Measurements from ENCODE around the gene KAT2B. TPM values are rescaled to one million over a fixed set of nuclear protein-coding genes. Genes with fewer than 3 reads are reported as not detected.

The KAT2B gene
- total RNA-seq, 1 experiment from 2014 or later, result 0.57 TPM

GRCh38 chr3:20108869-20109268 lies 68.6 kb downstream of the KAT2B start:
- in situ Hi-C loops (cut with HindIII; ENCODE audit: low pct_unique_long_range_greater_than_20kb, low sequenced_read_pairs), result no loop called here
- DNase-seq (ENCODE audit: low read depth), result no peak

- in situ Hi-C loops (cut with HindIII; ENCODE audit: low pct_unique_long_range_greater_than_20kb, low sequenced_read_pairs), result no loop called here
- DNase-seq (ENCODE audit: low read depth), result no peak
Observed at GRCh38 chr3:20110826-20111225, 70.6 kb downstream of the KAT2B start.

GRCh38 chr3:20111836-20112235 lies 71.6 kb downstream of the KAT2B start:
- peak; percentile 22 for DNase-seq (ENCODE audit: low read depth)

GRCh38 chr3:20121088-20121487 lies 80.8 kb downstream of the KAT2B start:
- no peak for DNase-seq (ENCODE audit: low read depth)
- in situ Hi-C loops (cut with HindIII; ENCODE audit: low pct_unique_long_range_greater_than_20kb, low sequenced_read_pairs), result no loop called here

More at GRCh38 chr3:20111836-20112235, 71.6 kb downstream of the KAT2B start:
- in situ Hi-C loops (cut with HindIII; ENCODE audit: low pct_unique_long_range_greater_than_20kb, low sequenced_read_pairs), result no loop called here

- no peak for DNase-seq (ENCODE audit: low read depth)
- in situ Hi-C loops (cut with HindIII; ENCODE audit: low pct_unique_long_range_greater_than_20kb, low sequenced_read_pairs), result no loop called here
Observed at GRCh38 chr3:20123131-20123652, 82.9 kb downstream of the KAT2B start.

GRCh38 chr3:20125289-20125688 lies 85.0 kb downstream of the KAT2B start:
- DNase-seq (ENCODE audit: low read depth), result no peak
- in situ Hi-C loops (cut with HindIII; ENCODE audit: low pct_unique_long_range_greater_than_20kb, low sequenced_read_pairs), result no loop called here

GRCh38 chr3:20125897-20126296 lies 85.7 kb downstream of the KAT2B start:
- in situ Hi-C loops (cut with HindIII; ENCODE audit: low pct_unique_long_range_greater_than_20kb, low sequenced_read_pairs), result no loop called here
- no peak for DNase-seq (ENCODE audit: low read depth)

GRCh38 chr3:20128358-20128757 lies 88.1 kb downstream of the KAT2B start:
- DNase-seq (ENCODE audit: low read depth), result no peak
- in situ Hi-C loops (cut with HindIII; ENCODE audit: low pct_unique_long_range_greater_than_20kb, low sequenced_read_pairs), result no loop called here

- in situ Hi-C loops (cut with HindIII; ENCODE audit: low pct_unique_long_range_greater_than_20kb, low sequenced_read_pairs), result no loop called here
- no peak for DNase-seq (ENCODE audit: low read depth)
Observed at GRCh38 chr3:20130106-20130505, 89.9 kb downstream of the KAT2B start.

GRCh38 chr3:20136231-20136630 lies 96.0 kb downstream of the KAT2B start:
- no peak for DNase-seq (ENCODE audit: low read depth)
- in situ Hi-C loops (cut with HindIII; ENCODE audit: low pct_unique_long_range_greater_than_20kb, low sequenced_read_pairs), result no loop called here

GRCh38 chr3:20137647-20138046 lies 97.4 kb downstream of the KAT2B start:
- in situ Hi-C loops (cut with HindIII; ENCODE audit: low pct_unique_long_range_greater_than_20kb, low sequenced_read_pairs), result no loop called here
- DNase-seq (ENCODE audit: low read depth), result no peak

GRCh38 chr3:20140881-20141280 lies 100.6 kb downstream of the KAT2B start:
- no peak for DNase-seq (ENCODE audit: low read depth)
- in situ Hi-C loops (cut with HindIII; ENCODE audit: low pct_unique_long_range_greater_than_20kb, low sequenced_read_pairs), result no loop called here

GRCh38 chr3:20141316-20141715 lies 101.1 kb downstream of the KAT2B start:
- in situ Hi-C loops (cut with HindIII; ENCODE audit: low pct_unique_long_range_greater_than_20kb, low sequenced_read_pairs), result no loop called here
- no peak for DNase-seq (ENCODE audit: low read depth)

GRCh38 chr3:20141851-20142250 lies 101.6 kb downstream of the KAT2B start:
- no peak for DNase-seq (ENCODE audit: low read depth)

GRCh38 chr3:20142517-20142916 lies 102.3 kb downstream of the KAT2B start:
- in situ Hi-C loops (cut with HindIII; ENCODE audit: low pct_unique_long_range_greater_than_20kb, low sequenced_read_pairs), result no loop called here
- DNase-seq (ENCODE audit: low read depth), result no peak

More at GRCh38 chr3:20141851-20142250, 101.6 kb downstream of the KAT2B start:
- in situ Hi-C loops (cut with HindIII; ENCODE audit: low pct_unique_long_range_greater_than_20kb, low sequenced_read_pairs), result no loop called here

GRCh38 chr3:20143519-20143918 lies 103.3 kb downstream of the KAT2B start:
- no peak for DNase-seq (ENCODE audit: low read depth)
- in situ Hi-C loops (cut with HindIII; ENCODE audit: low pct_unique_long_range_greater_than_20kb, low sequenced_read_pairs), result no loop called here

GRCh38 chr3:20145874-20146273 lies 105.6 kb downstream of the KAT2B start:
- no peak for DNase-seq (ENCODE audit: low read depth)
- in situ Hi-C loops (cut with HindIII; ENCODE audit: low pct_unique_long_range_greater_than_20kb, low sequenced_read_pairs), result no loop called here

GRCh38 chr3:20146301-20146700 lies 106.1 kb downstream of the KAT2B start:
- no peak for DNase-seq (ENCODE audit: low read depth)
- in situ Hi-C loops (cut with HindIII; ENCODE audit: low pct_unique_long_range_greater_than_20kb, low sequenced_read_pairs), result no loop called here

- in situ Hi-C loops (cut with HindIII; ENCODE audit: low pct_unique_long_range_greater_than_20kb, low sequenced_read_pairs), result no loop called here
- no peak for DNase-seq (ENCODE audit: low read depth)
Observed at GRCh38 chr3:20147361-20147760, 107.1 kb downstream of the KAT2B start.

GRCh38 chr3:20148466-20148865 lies 108.2 kb downstream of the KAT2B start:
- no peak for DNase-seq (ENCODE audit: low read depth)
- in situ Hi-C loops (cut with HindIII; ENCODE audit: low pct_unique_long_range_greater_than_20kb, low sequenced_read_pairs), result no loop called here

- in situ Hi-C loops (cut with HindIII; ENCODE audit: low pct_unique_long_range_greater_than_20kb, low sequenced_read_pairs), result no loop called here
- no peak for DNase-seq (ENCODE audit: low read depth)
Observed at GRCh38 chr3:20154078-20154477, 113.8 kb downstream of the KAT2B start.

Measured in Caki2 (cell line).